Fibroblast of lung (primary cell): ENCODE results near the gene LYSMD3.

Experiments
- EZH2 ChIP-seq: IDR thresholded peaks from 2 replicates; pipeline ENCODE4 v1.5.1; 2012; ENCODE audit warnings: low read length, control low read depth, mild to moderate bottlenecking; ENCODE audit errors: missing control alignments
- TF ChIP-seq, protein P1 (sequence below), 2 donors: IDR thresholded peaks in 1 of 2; conservative IDR thresholded peaks in 1 of 2; 1 replicate in 1 of 2; 2 replicates in 1 of 2; pipeline ENCODE4 v1.5.1; 2011 to 2012; ENCODE audit warnings: low read length in 2 of 2, control low read depth in 1 of 2, inconsistent platforms in 1 of 2, low read depth in 1 of 2, mild to moderate bottlenecking in 1 of 2

- TF ChIP-seq, protein P1, sequence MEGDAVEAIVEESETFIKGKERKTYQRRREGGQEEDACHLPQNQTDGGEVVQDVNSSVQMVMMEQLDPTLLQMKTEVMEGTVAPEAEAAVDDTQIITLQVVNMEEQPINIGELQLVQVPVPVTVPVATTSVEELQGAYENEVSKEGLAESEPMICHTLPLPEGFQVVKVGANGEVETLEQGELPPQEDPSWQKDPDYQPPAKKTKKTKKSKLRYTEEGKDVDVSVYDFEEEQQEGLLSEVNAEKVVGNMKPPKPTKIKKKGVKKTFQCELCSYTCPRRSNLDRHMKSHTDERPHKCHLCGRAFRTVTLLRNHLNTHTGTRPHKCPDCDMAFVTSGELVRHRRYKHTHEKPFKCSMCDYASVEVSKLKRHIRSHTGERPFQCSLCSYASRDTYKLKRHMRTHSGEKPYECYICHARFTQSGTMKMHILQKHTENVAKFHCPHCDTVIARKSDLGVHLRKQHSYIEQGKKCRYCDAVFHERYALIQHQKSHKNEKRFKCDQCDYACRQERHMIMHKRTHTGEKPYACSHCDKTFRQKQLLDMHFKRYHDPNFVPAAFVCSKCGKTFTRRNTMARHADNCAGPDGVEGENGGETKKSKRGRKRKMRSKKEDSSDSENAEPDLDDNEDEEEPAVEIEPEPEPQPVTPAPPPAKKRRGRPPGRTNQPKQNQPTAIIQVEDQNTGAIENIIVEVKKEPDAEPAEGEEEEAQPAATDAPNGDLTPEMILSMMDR (conservative IDR thresholded peaks at IDR 0.05 in 1 of 2, IDR thresholded peaks at IDR 0.05 in 1 of 2; ENCODE audit: low read depth in 1 of 2, low read length in 2 of 2) = no peak
- TF ChIP-seq EZH2 = no peak
Observed at GRCh38 chr5:90563108-90563507, 33.7 kb upstream of the LYSMD3 start.
